ENCODE data around the gene NDUFS8.

NDUFS8 gene

GRCh38 chr11:68028802-68029545 lies 1.5 kb upstream of the NDUFS8 start:
- Histone ChIP-seq H2BK12ac (ENCODE audit: low read length) (no peak overlapping the region), H3K9me3 (ENCODE audit: insufficient read depth, low read depth, low read length) (peaks cover 17% of the 10 kb centered on the region), H2AK5ac (ENCODE audit: low read length) (no peak overlapping the region), H3K4me3 (ENCODE audit: low read depth, low read length) (no peak overlapping the region), H3K14ac (ENCODE audit: low read length) (no peak overlapping the region), H3K4ac (ENCODE audit: low read depth, low read length) (no peak overlapping the region), H4K8ac (ENCODE audit: low read depth, low read length) (no peak overlapping the region), H4K91ac (ENCODE audit: low read depth, low read length) (no peak overlapping the region), H3K36me3 (ENCODE audit: control insufficient read depth in 1 of 2, insufficient read depth in 2 of 2, low read length in 2 of 2) (peaks cover 16 to 17% of the 10 kb centered on the region in 2 experiments), H3K79me1 (ENCODE audit: low read length) (peaks cover 6% of the 10 kb centered on the region), H2AFZ (ENCODE audit: insufficient read depth, low read length, poor library complexity) (no peak overlapping the region), H2BK5ac (ENCODE audit: low read depth, low read length, poor library complexity) (no peak overlapping the region), H2BK120ac (ENCODE audit: insufficient read depth, low read length, poor library complexity) (no peak overlapping the region), H3K4me2 (ENCODE audit: low read length) (no peak overlapping the region), H3K4me1 (ENCODE audit: control insufficient read depth in 1 of 2, insufficient read depth in 2 of 2, low read length in 2 of 2) (peaks cover 4 to 8% of the 10 kb centered on the region in 2 experiments), H3K27ac (ENCODE audit: low read depth, low read length) (no peak overlapping the region), H4K12ac (ENCODE audit: low read depth, low read length) (no peak overlapping the region), H3K27me3 (ENCODE audit: insufficient read depth, low read length) (no peaks in the 10 kb centered on the region), H3K23ac (ENCODE audit: low read length) (no peak overlapping the region), H3K79me2 (ENCODE audit: control insufficient read depth, insufficient read depth, low read length, poor library complexity) (peaks cover 7% of the 10 kb centered on the region), H3K9ac (ENCODE audit: low read length) (no peak overlapping the region), H3K18ac (ENCODE audit: low read length) (no peak overlapping the region)
- no CpG with 5 or more reads among the region's 12 CpGs for WGBS (ENCODE audit: extremely low coverage, insufficient coverage, insufficient read length)
- DNase-seq: peak; percentile 46 to 59

GRCh38 chr11:68031144-68031464 lies 623 bp downstream of the NDUFS8 start:
- Histone ChIP-seq H3K79me1 (ENCODE audit: low read length) (peaks cover 6% of the 10 kb centered on the region), H2BK12ac (ENCODE audit: low read length) (no peak overlapping the region), H4K12ac (ENCODE audit: low read depth, low read length) (peak overlapping the region; percentile 99), H4K91ac (ENCODE audit: low read depth, low read length) (peak overlapping the region; percentile 80), H3K79me2 (ENCODE audit: control insufficient read depth, insufficient read depth, low read length, poor library complexity) (peaks cover 7% of the 10 kb centered on the region), H3K18ac (ENCODE audit: low read length) (peak overlapping the region; percentile 90), H2AFZ (ENCODE audit: insufficient read depth, low read length, poor library complexity) (peak overlapping the region; percentile 91), H3K27ac (ENCODE audit: low read depth, low read length) (no peak overlapping the region), H3K14ac (ENCODE audit: low read length) (peak overlapping the region; percentile 96), H3K4me2 (ENCODE audit: low read length) (peak overlapping the region; percentile 99), H3K9ac (ENCODE audit: low read length) (peak overlapping the region; percentile 81), H3K4me3 (ENCODE audit: low read depth, low read length) (peak overlapping the region; percentile 100), H4K8ac (ENCODE audit: low read depth, low read length) (peak overlapping the region; percentile 99), H3K4me1 (ENCODE audit: control insufficient read depth in 1 of 2, insufficient read depth in 2 of 2, low read length in 2 of 2) (peaks cover 4 to 8% of the 10 kb centered on the region in 2 experiments), H2AK5ac (ENCODE audit: low read length) (peak overlapping the region; percentile 77), H2BK120ac (ENCODE audit: insufficient read depth, low read length, poor library complexity) (peak overlapping the region; percentile 75), H3K9me3 (ENCODE audit: insufficient read depth, low read depth, low read length) (peaks cover 15% of the 10 kb centered on the region), H3K23ac (ENCODE audit: low read length) (no peak overlapping the region), H2BK5ac (ENCODE audit: low read depth, low read length, poor library complexity) (peak overlapping the region; percentile 74), H3K27me3 (ENCODE audit: insufficient read depth, low read length) (no peaks in the 10 kb centered on the region), H3K36me3 (ENCODE audit: control insufficient read depth in 1 of 2, insufficient read depth in 2 of 2, low read length in 2 of 2) (peaks cover 22 to 23% of the 10 kb centered on the region in 2 experiments), H3K4ac (ENCODE audit: low read depth, low read length) (peak overlapping the region; percentile 90)
- no peak for DNase-seq
- WGBS (ENCODE audit: extremely low coverage, insufficient coverage, insufficient read length): no CpG with 5 or more reads among the region's 10 CpGs

GRCh38 chr11:68032003-68032402 lies 1.5 kb downstream of the NDUFS8 start:
- H3K14ac ChIP-seq (ENCODE audit: low read length): no peak overlapping the region
- H3K79me2 ChIP-seq (ENCODE audit: control insufficient read depth, insufficient read depth, low read length, poor library complexity): peaks cover 7% of the 10 kb centered on the region
- peaks cover 29 to 31% of the 10 kb centered on the region in 2 experiments for H3K36me3 ChIP-seq (ENCODE audit: control insufficient read depth in 1 of 2, insufficient read depth in 2 of 2, low read length in 2 of 2)
- no peak overlapping the region for H3K27ac ChIP-seq (ENCODE audit: low read depth, low read length)
- H2BK120ac ChIP-seq (ENCODE audit: insufficient read depth, low read length, poor library complexity): no peak overlapping the region
- no peak overlapping the region for H4K91ac ChIP-seq (ENCODE audit: low read depth, low read length)
- peaks cover 4 to 8% of the 10 kb centered on the region in 2 experiments for H3K4me1 ChIP-seq (ENCODE audit: control insufficient read depth in 1 of 2, insufficient read depth in 2 of 2, low read length in 2 of 2)
- no peak overlapping the region for H2BK12ac ChIP-seq (ENCODE audit: low read length)
- H3K4me3 ChIP-seq (ENCODE audit: low read depth, low read length): peak overlapping the region; percentile 16
- H4K8ac ChIP-seq (ENCODE audit: low read depth, low read length): no peak overlapping the region
- peaks cover 15% of the 10 kb centered on the region for H3K9me3 ChIP-seq (ENCODE audit: insufficient read depth, low read depth, low read length)
- H2BK5ac ChIP-seq (ENCODE audit: low read depth, low read length, poor library complexity): no peak overlapping the region
- H3K4ac ChIP-seq (ENCODE audit: low read depth, low read length): no peak overlapping the region
- no peaks in the 10 kb centered on the region for H3K27me3 ChIP-seq (ENCODE audit: insufficient read depth, low read length)
- no CpG with 5 or more reads among the region's 9 CpGs for WGBS (ENCODE audit: extremely low coverage, insufficient coverage, insufficient read length)
- peaks cover 6% of the 10 kb centered on the region for H3K79me1 ChIP-seq (ENCODE audit: low read length)
- H2AK5ac ChIP-seq (ENCODE audit: low read length): no peak overlapping the region
- H3K9ac ChIP-seq (ENCODE audit: low read length): no peak overlapping the region
- H3K4me2 ChIP-seq (ENCODE audit: low read length): no peak overlapping the region
- no peak for DNase-seq
- H4K12ac ChIP-seq (ENCODE audit: low read depth, low read length): no peak overlapping the region
- H2AFZ ChIP-seq (ENCODE audit: insufficient read depth, low read length, poor library complexity): no peak overlapping the region
- peak overlapping the region; percentile 54 for H3K18ac ChIP-seq (ENCODE audit: low read length)
- no peak overlapping the region for H3K23ac ChIP-seq (ENCODE audit: low read length)

GRCh38 chr11:68032997-68033707 lies 2.7 kb downstream of the NDUFS8 start:
- no peak overlapping the region for H3K4ac ChIP-seq (ENCODE audit: low read depth, low read length)
- peaks cover 29 to 33% of the 10 kb centered on the region in 2 experiments for H3K36me3 ChIP-seq (ENCODE audit: control insufficient read depth in 1 of 2, insufficient read depth in 2 of 2, low read length in 2 of 2)
- peaks cover 7% of the 10 kb centered on the region for H3K79me1 ChIP-seq (ENCODE audit: low read length)
- no peak overlapping the region for H2AFZ ChIP-seq (ENCODE audit: insufficient read depth, low read length, poor library complexity)
- H3K9me3 ChIP-seq (ENCODE audit: insufficient read depth, low read depth, low read length): peaks cover 13% of the 10 kb centered on the region
- WGBS (ENCODE audit: extremely low coverage, insufficient coverage, insufficient read length): no CpG with 5 or more reads among the region's 29 CpGs
- DNase-seq: no peak
- no peak overlapping the region for H4K8ac ChIP-seq (ENCODE audit: low read depth, low read length)
- H4K12ac ChIP-seq (ENCODE audit: low read depth, low read length): no peak overlapping the region
- no peak overlapping the region for H3K4me3 ChIP-seq (ENCODE audit: low read depth, low read length)
- no peak overlapping the region for H3K18ac ChIP-seq (ENCODE audit: low read length)
- no peak overlapping the region for H3K23ac ChIP-seq (ENCODE audit: low read length)
- H3K79me2 ChIP-seq (ENCODE audit: control insufficient read depth, insufficient read depth, low read length, poor library complexity): peaks cover 7% of the 10 kb centered on the region
- no peak overlapping the region for H2BK5ac ChIP-seq (ENCODE audit: low read depth, low read length, poor library complexity)
- H2AK5ac ChIP-seq (ENCODE audit: low read length): no peak overlapping the region
- no peak overlapping the region for H2BK120ac ChIP-seq (ENCODE audit: insufficient read depth, low read length, poor library complexity)
- no peaks in the 10 kb centered on the region for H3K27me3 ChIP-seq (ENCODE audit: insufficient read depth, low read length)
- no peak overlapping the region for H3K27ac ChIP-seq (ENCODE audit: low read depth, low read length)
- H3K14ac ChIP-seq (ENCODE audit: low read length): no peak overlapping the region
- no peak overlapping the region for H3K4me2 ChIP-seq (ENCODE audit: low read length)
- peaks cover 5 to 10% of the 10 kb centered on the region in 2 experiments for H3K4me1 ChIP-seq (ENCODE audit: control insufficient read depth in 1 of 2, insufficient read depth in 2 of 2, low read length in 2 of 2)
- no peak overlapping the region for H4K91ac ChIP-seq (ENCODE audit: low read depth, low read length)
- no peak overlapping the region for H3K9ac ChIP-seq (ENCODE audit: low read length)
- H2BK12ac ChIP-seq (ENCODE audit: low read length): no peak overlapping the region

Data from trophoblast cell (in vitro differentiated cells and primary cell).